ENCODE measurements around the gene NIPBL. TPM values are rescaled to one million over a fixed set of nuclear protein-coding genes. Genes with fewer than 3 reads are reported as not detected.
"Not testable (repeated sequence)": the region's sequence is repeated elsewhere in the genome, so short reads cannot be mapped to it uniquely, and the experiment has no call there.

The NIPBL gene
- total RNA-seq, 1 donor from 2014 or later: 67.9 TPM

GRCh38 chr5:37005252-37005651, 128.7 kb downstream of the NIPBL start:
- no peaks in the 10 kb centered on the region for H4K20me1 ChIP-seq (ENCODE audit: low read depth)
- Mint-ChIP-seq H3K36me3 (peaks cover 10% of the 10 kb centered on the region), H3K27me3 (ENCODE audit: insufficient read depth, low read depth) (no peaks in the 10 kb centered on the region), H3K4me1 (peaks cover 11% of the 10 kb centered on the region), H3K27ac (no peak overlapping the region), H3K9me3 (no peaks in the 10 kb centered on the region), H3K4me3 (no peak overlapping the region)
- no peak overlapping the region for H2AFZ ChIP-seq (replicated peaks)
- H3K4me2 ChIP-seq: no peak overlapping the region
- H3K4me1 ChIP-seq: no peaks in the 10 kb centered on the region
- H3K27ac ChIP-seq: peak overlapping the region; percentile 27
- TF ChIP-seq CTCF (IDR thresholded peaks at IDR 0.05) (no peak), EZH2phosphoT487 (IDR thresholded peaks at IDR 0.05) (no peak), EZH2 (IDR thresholded peaks at IDR 0.05) (no peak)
- DNase-seq (ENCODE audit: low spot score): no peak
- no peaks in the 10 kb centered on the region for H3K79me2 ChIP-seq (ENCODE audit: low read depth)
- no peaks in the 10 kb centered on the region for H3K9me3 ChIP-seq (ENCODE audit: low read depth)
- peaks cover 55% of the 10 kb centered on the region for H3K36me3 ChIP-seq
- H3K4me3 ChIP-seq: no peak overlapping the region
- peaks cover 7% of the 10 kb centered on the region for H3F3A ChIP-seq (ENCODE audit: low read depth)
- H3K9ac ChIP-seq: no peak overlapping the region
- no peaks in the 10 kb centered on the region for H3K27me3 ChIP-seq

- Histone ChIP-seq H3K27me3 (no peaks in the 10 kb centered on the region), H2AFZ (replicated peaks) (no peak overlapping the region), H4K20me1 (ENCODE audit: low read depth) (no peaks in the 10 kb centered on the region), H3K4me2 (no peak overlapping the region), H3K4me3 (no peak overlapping the region), H3K27ac (no peak overlapping the region), H3K36me3 (peaks cover 55% of the 10 kb centered on the region), H3K79me2 (ENCODE audit: low read depth) (no peaks in the 10 kb centered on the region), H3F3A (ENCODE audit: low read depth) (peaks cover 7% of the 10 kb centered on the region), H3K9me3 (ENCODE audit: low read depth) (no peaks in the 10 kb centered on the region), H3K4me1 (no peaks in the 10 kb centered on the region), H3K9ac (no peak overlapping the region)
- Mint-ChIP-seq H3K36me3 (peaks cover 12% of the 10 kb centered on the region), H3K4me1 (peaks cover 11% of the 10 kb centered on the region), H3K27ac (no peak overlapping the region), H3K27me3 (ENCODE audit: insufficient read depth, low read depth) (no peaks in the 10 kb centered on the region), H3K4me3 (no peak overlapping the region), H3K9me3 (no peaks in the 10 kb centered on the region)
- no peak for DNase-seq (ENCODE audit: low spot score)
- TF ChIP-seq CTCF (IDR thresholded peaks at IDR 0.05) (peak; percentile 64), EZH2 (IDR thresholded peaks at IDR 0.05) (no peak)
Measured at GRCh38 chr5:37005946-37006540, 129.5 kb downstream of the NIPBL start.

GRCh38 chr5:37013181-37013580, 136.6 kb downstream of the NIPBL start:
- H3K4me3 ChIP-seq; H4K20me1 ChIP-seq (ENCODE audit: low read depth); H3F3A ChIP-seq (ENCODE audit: low read depth); H3K4me1 ChIP-seq; H3K4me2 ChIP-seq; H3K9ac ChIP-seq; H3K4me1 Mint-ChIP-seq; H3K27me3 ChIP-seq; H3K4me3 Mint-ChIP-seq; H3K9me3 Mint-ChIP-seq; DNase-seq (ENCODE audit: low spot score); H3K9me3 ChIP-seq (ENCODE audit: low read depth); H3K79me2 ChIP-seq (ENCODE audit: low read depth); H3K27ac ChIP-seq; H2AFZ ChIP-seq (replicated peaks); H3K27ac Mint-ChIP-seq; H3K27me3 Mint-ChIP-seq (ENCODE audit: insufficient read depth, low read depth): not testable (repeated sequence)
- peaks cover 58% of the 10 kb centered on the region for H3K36me3 ChIP-seq
- peaks cover 16% of the 10 kb centered on the region for H3K36me3 Mint-ChIP-seq

- Histone ChIP-seq H3K27me3 (no peaks in the 10 kb centered on the region), H3K9me3 (ENCODE audit: low read depth) (no peaks in the 10 kb centered on the region), H3K4me3 (no peak overlapping the region), H3K36me3 (peaks cover 55% of the 10 kb centered on the region), H3F3A (ENCODE audit: low read depth) (no peaks in the 10 kb centered on the region), H3K79me2 (ENCODE audit: low read depth) (no peaks in the 10 kb centered on the region), H3K27ac (no peak overlapping the region), H3K9ac (no peak overlapping the region), H4K20me1 (ENCODE audit: low read depth) (no peaks in the 10 kb centered on the region), H3K4me2 (no peak overlapping the region), H3K4me1 (no peaks in the 10 kb centered on the region), H2AFZ (replicated peaks) (no peak overlapping the region)
- H3K9me3 Mint-ChIP-seq: no peaks in the 10 kb centered on the region
- TF ChIP-seq EZH2phosphoT487 (IDR thresholded peaks at IDR 0.05) (no peak), CTCF (IDR thresholded peaks at IDR 0.05) (no peak), EZH2 (IDR thresholded peaks at IDR 0.05) (no peak)
- no peak for DNase-seq (ENCODE audit: low spot score)
- H3K27ac Mint-ChIP-seq: no peak overlapping the region
- H3K27me3 Mint-ChIP-seq (ENCODE audit: insufficient read depth, low read depth): no peaks in the 10 kb centered on the region
- no peak overlapping the region for H3K4me3 Mint-ChIP-seq
- no peaks in the 10 kb centered on the region for H3K4me1 Mint-ChIP-seq
- peaks cover 16% of the 10 kb centered on the region for H3K36me3 Mint-ChIP-seq
Measured at GRCh38 chr5:37014321-37014720, 137.8 kb downstream of the NIPBL start.
